ENCODE measurements around the gene C5orf24.

Gene C5orf24

GRCh38 chr5:134889335-134889734, 43.6 kb downstream of the C5orf24 start:
- Histone ChIP-seq H3K27me3 (no peaks in the 10 kb centered on the region), H3K27ac (no peak overlapping the region), H4K20me1 (peaks cover 12 to 49% (median 25%) of the 10 kb centered on the region in 11 experiments; a peak in 17 of 22 replicates), H3K4me1 (no peaks in the 10 kb centered on the region), H3K9me3 (replicated peaks in 1 of 11) (peaks cover 13 to 34% (median 31%) of the 10 kb centered on the region in 11 experiments; a peak in 20 of 22 replicates), H3K4me3 (no peak overlapping the region), H3K36me3 (peaks cover 59 to 86% (median 66%) of the 10 kb centered on the region in 11 experiments), H3K9ac (no peak overlapping the region), H3K4me2 (no peak overlapping the region)
- TF ChIP-seq Cebpa-rat (IDR thresholded peaks at IDR 0.05) = no peak

GRCh38 chr5:134891473-134891872, 45.7 kb downstream of the C5orf24 start:
- no peak overlapping the region for H3K4me2 ChIP-seq

GRCh38 chr5:134892282-134892681, 46.5 kb downstream of the C5orf24 start:
- H3K9ac ChIP-seq = no peak overlapping the region
- no peak overlapping the region for H3K4me2 ChIP-seq
- no peak overlapping the region for H3K4me3 ChIP-seq

More at GRCh38 chr5:134891473-134891872, 45.7 kb downstream of the C5orf24 start:
- peaks cover 72 to 99% (median 85%) of the 10 kb centered on the region in 11 experiments for H3K36me3 ChIP-seq
- H3K27me3 ChIP-seq = no peaks in the 10 kb centered on the region
- H3K9ac ChIP-seq = no peak overlapping the region
- H3K9me3 ChIP-seq (replicated peaks in 1 of 11) = peaks cover 13 to 34% (median 31%) of the 10 kb centered on the region in 11 experiments; a peak in 20 of 22 replicates
- TF ChIP-seq Cebpa-rat (IDR thresholded peaks at IDR 0.05) = no peak
- H3K4me3 ChIP-seq = no peak overlapping the region
- peaks cover 3 to 27% (median 11%) of the 10 kb centered on the region in 11 experiments; a peak in 14 of 22 replicates for H4K20me1 ChIP-seq
- no peak overlapping the region for H3K27ac ChIP-seq
- no peaks in the 10 kb centered on the region for H3K4me1 ChIP-seq

DNA sequence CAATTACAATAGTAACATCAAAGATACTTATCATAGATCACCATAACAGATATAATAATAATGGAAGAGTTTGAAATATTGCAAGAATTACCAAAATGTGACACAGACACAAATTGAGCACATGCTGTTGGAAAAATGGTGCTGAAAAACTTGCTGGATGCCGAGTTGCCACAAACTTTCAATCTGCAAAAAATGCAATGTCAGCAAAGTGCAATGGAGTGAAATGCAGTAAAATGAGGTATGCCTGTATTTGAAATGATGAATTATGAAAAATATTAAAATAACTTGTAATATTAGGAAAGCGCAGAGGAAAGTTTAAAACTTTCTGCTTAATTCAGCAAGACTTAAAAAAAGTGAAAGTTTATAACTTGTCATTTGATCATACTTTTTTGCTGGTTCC, 47.2 kb downstream of the C5orf24 start:
- peaks cover 13 to 34% (median 31%) of the 10 kb centered on the region in 11 experiments; a peak in 20 of 22 replicates for H3K9me3 ChIP-seq (replicated peaks in 1 of 11)
- no peaks in the 10 kb centered on the region for H3K4me1 ChIP-seq
- no peak overlapping the region for H3K27ac ChIP-seq
- peaks cover 0 to 13% (median 0%) of the 10 kb centered on the region in 11 experiments; a peak in 4 of 22 replicates for H4K20me1 ChIP-seq
- no peak for TF ChIP-seq Cebpa-rat (IDR thresholded peaks at IDR 0.05)
- no peak overlapping the region for H3K4me2 ChIP-seq
- H3K4me3 ChIP-seq = no peak overlapping the region
- H3K27me3 ChIP-seq = no peaks in the 10 kb centered on the region
- peaks cover 75 to 100% (median 90%) of the 10 kb centered on the region in 11 experiments for H3K36me3 ChIP-seq
- H3K9ac ChIP-seq = no peak overlapping the region

More at GRCh38 chr5:134892282-134892681, 46.5 kb downstream of the C5orf24 start:
- peaks cover 76 to 100% (median 89%) of the 10 kb centered on the region in 11 experiments for H3K36me3 ChIP-seq
- H3K4me1 ChIP-seq = no peaks in the 10 kb centered on the region
- no peak for TF ChIP-seq Cebpa-rat (IDR thresholded peaks at IDR 0.05)
- H3K27me3 ChIP-seq = no peaks in the 10 kb centered on the region
- H3K27ac ChIP-seq = no peak overlapping the region
- peaks cover 0 to 19% (median 5%) of the 10 kb centered on the region in 11 experiments; a peak in 7 of 22 replicates for H4K20me1 ChIP-seq
- peaks cover 13 to 34% (median 31%) of the 10 kb centered on the region in 11 experiments; a peak in 20 of 22 replicates for H3K9me3 ChIP-seq (replicated peaks in 1 of 11)

- Histone ChIP-seq H3K27me3 (no peaks in the 10 kb centered on the region), H3K4me3 (no peak overlapping the region), H3K9me3 (replicated peaks in 1 of 11) (peaks cover 11 to 32% (median 28%) of the 10 kb centered on the region in 11 experiments; a peak in 20 of 22 replicates), H3K4me2 (no peak overlapping the region), H4K20me1 (peaks cover 0 to 10% (median 0%) of the 10 kb centered on the region in 11 experiments; a peak in 3 of 22 replicates), H3K9ac (no peak overlapping the region), H3K36me3 (peaks cover 69 to 100% (median 86%) of the 10 kb centered on the region in 11 experiments), H3K4me1 (no peaks in the 10 kb centered on the region), H3K27ac (no peak overlapping the region)
- no peak for TF ChIP-seq Cebpa-rat (IDR thresholded peaks at IDR 0.05)
Observed at GRCh38 chr5:134893748-134894505, 48.2 kb downstream of the C5orf24 start.

DNA sequence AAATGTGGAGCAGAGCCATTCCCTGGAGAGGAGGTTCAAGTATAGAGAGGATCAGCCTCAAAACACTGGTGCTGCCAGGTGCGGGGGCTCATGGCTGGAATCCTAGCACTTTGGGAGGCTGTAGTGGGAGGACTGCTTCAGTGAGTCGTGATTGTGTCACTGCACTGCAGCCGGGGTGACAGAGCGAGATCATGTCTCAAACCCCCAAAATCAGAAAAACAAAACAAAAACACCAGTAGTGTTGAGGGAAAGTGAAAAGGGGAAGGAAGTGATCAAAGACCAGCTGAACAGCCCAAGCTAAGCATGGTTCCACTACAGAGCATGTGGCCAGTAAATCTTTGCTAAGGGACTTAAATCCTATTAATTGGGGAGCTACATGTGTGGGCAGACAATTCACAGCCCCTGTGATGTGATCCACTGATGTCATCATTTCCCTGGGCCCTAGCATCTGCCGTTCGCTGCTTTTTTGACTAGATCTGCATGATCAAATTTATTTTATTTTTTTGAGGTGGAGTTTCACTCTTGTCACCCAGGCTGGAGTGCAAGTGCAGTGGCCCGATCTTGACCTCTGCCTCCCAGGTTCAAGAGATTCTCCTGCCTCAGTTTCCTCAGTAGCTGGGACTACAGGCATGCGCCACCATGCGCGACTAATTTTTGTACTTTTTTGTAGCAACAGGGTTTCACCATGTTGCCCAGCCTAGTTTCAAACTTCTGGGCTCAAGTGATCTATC, 56.5 kb downstream of the C5orf24 start:
- no peaks in the 10 kb centered on the region for H3K9me3 ChIP-seq (replicated peaks in 1 of 11)
- no peaks in the 10 kb centered on the region for H3K27me3 ChIP-seq
- no peaks in the 10 kb centered on the region; a peak in 1 of 22 replicates for H4K20me1 ChIP-seq
- H3K4me1 ChIP-seq = peaks cover 38 to 47% (median 45%) of the 10 kb centered on the region in 10 experiments
- no peak; a peak in 1 of 22 replicates for TF ChIP-seq Cebpa-rat (IDR thresholded peaks at IDR 0.05)
- H3K27ac ChIP-seq = peak overlapping the region; percentile 66 to 99 (median 97)
- peak overlapping the region; percentile 62 to 92 (median 77) for H3K4me2 ChIP-seq
- H3K4me3 ChIP-seq = peak overlapping the region in 4 of 10 experiments; percentile 10 to 33 (median 26); a peak in 3 of 20 replicates
- H3K36me3 ChIP-seq = peaks cover 10 to 48% (median 33%) of the 10 kb centered on the region in 11 experiments; a peak in 21 of 22 replicates
- peak overlapping the region; percentile 49 to 75 (median 64); a peak in 21 of 22 replicates for H3K9ac ChIP-seq

- no peaks in the 10 kb centered on the region for H3K9me3 ChIP-seq (replicated peaks in 1 of 11)
- H3K4me3 ChIP-seq = peak within 1 kb of the TSS; percentile 68 to 89 (median 76)
- H3K36me3 ChIP-seq = peaks cover 10 to 36% (median 17%) of the 10 kb centered on the region in 11 experiments; a peak in 20 of 22 replicates
- H3K4me2 ChIP-seq = peak within 1 kb of the TSS; percentile 62 to 92 (median 77)
- TF ChIP-seq Cebpa-rat (IDR thresholded peaks at IDR 0.05) = no peak
- H3K27me3 ChIP-seq = no peaks in the 10 kb centered on the region
- peak within 1 kb of the TSS; percentile 97 to 99 (median 98) for H3K27ac ChIP-seq
- H4K20me1 ChIP-seq = peaks cover 0 to 5% (median 0%) of the 10 kb centered on the region in 11 experiments; a peak in 1 of 22 replicates
- peaks cover 38 to 54% (median 47%) of the 10 kb centered on the region in 10 experiments for H3K4me1 ChIP-seq
- H3K9ac ChIP-seq = peak within 1 kb of the TSS; percentile 96 to 99 (median 98)
Observed at GRCh38 chr5:134904610-134905245, 59.0 kb downstream of the C5orf24 start, which contains the start of gene PCBD2. Gene PCBD2, plus strand, starts transcription at chr5:134905131. Its CDS starts 9 bp downstream, at chr5:134905140.

All from BLaER1 treated with 17β-estradiol and CSF1 and Interleukin-3, amounts not matched to agents 10 nM and 100 nM (cell line).